ENCODE data around the gene TBX3.

TBX3 gene

DNA sequence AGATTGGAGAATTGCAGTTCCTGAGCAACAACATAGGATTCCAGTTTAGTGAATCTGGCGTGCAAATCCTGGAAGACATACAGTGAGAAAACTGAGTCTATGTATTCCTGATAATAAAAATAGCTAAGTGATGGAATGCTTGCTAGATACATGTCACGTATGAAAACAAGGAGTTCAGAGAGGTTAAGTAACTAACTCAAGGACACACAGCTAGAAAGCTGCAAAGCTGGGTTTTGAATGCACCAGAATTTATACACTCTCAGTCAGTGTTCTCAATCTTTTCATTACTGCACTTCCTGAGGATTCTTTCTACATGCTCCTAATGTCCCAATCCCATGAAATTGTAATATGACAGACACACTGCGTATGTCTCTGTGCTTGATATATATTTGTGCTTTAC, 35.3 kb downstream of the TBX3 start:
- DNase-seq (ENCODE audit: low spot score), result no peak
- H3K27ac ChIP-seq, result no peak overlapping the region
- CTCF ChIA-PET, result no interaction called here
- TF ChIP-seq CTCF (conservative IDR thresholded peaks at IDR 0.05; ENCODE audit: low read depth), result no peak
- POLR2A ChIA-PET (ENCODE audit: low non-redundant PET), result no interaction called here

DNA sequence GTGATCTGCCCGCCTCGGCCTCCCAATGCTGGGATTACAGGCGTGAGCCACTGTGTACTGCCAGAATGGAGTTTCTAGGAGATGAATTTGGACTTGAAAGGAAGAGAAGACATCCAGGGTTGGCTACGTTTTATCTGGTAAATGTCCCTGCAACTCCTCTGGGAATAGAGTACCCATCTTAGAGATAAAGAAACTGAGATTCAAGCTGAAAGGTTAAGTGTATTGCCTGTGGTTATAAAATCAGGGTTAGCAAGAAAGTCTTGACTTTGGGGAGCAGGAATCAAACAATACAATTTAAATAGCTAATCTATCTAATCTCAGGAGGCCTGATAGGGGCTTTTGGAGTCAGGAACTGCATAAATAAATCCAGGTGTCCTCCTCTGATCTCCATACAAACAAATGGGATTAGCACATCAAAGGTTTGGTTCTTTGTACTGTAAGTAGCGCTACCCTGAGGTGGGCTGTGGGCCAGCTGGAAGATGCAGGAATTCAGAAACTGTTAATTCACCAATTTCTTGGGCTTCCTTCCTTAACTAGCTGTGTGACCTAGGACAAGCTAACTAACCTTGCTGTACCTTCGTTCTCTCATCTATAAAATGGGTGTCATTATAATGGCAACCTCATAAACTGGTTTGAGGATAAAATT, 45.1 kb downstream of the TBX3 start:
- no peak for DNase-seq (ENCODE audit: low spot score)
- ChIA-PET CTCF (no interaction called here), POLR2A (ENCODE audit: low non-redundant PET) (no interaction called here)
- TF ChIP-seq CTCF (conservative IDR thresholded peaks at IDR 0.05; ENCODE audit: low read depth), result no peak
- no peak overlapping the region for H3K27ac ChIP-seq

- peak overlapping the region; percentile 38; the same call in 1 of the 2 replicates for H3K27ac ChIP-seq
- CTCF ChIA-PET, result interaction anchor here (0.5 to 1.3 kb wide), 7 partner anchors 10 to 1986 kb away, joined by 3 to 9 read pairs (median 3); no protein-coding TSS in a partner anchor
- 0 out of 2 replicates have a peak, but pooled peaks have one; percentile 22 for TF ChIP-seq CTCF (conservative IDR thresholded peaks at IDR 0.05; ENCODE audit: low read depth)
- POLR2A ChIA-PET (ENCODE audit: low non-redundant PET), result no interaction called here
- peak; percentile 58 for DNase-seq (ENCODE audit: low spot score)
Measured at GRCh38 chr12:114636723-114637480, 47.1 kb downstream of the TBX3 start.

- H3K27ac ChIP-seq, result no peak overlapping the region
- DNase-seq (ENCODE audit: low spot score), result no peak
- CTCF ChIA-PET, result no interaction called here
- POLR2A ChIA-PET (ENCODE audit: low non-redundant PET), result interaction anchor here (0.7 kb wide), 1 partner anchor 53 kb away, joined by 3 read pairs; the partner anchor contains the start of gene TBX3
- no peak for TF ChIP-seq CTCF (conservative IDR thresholded peaks at IDR 0.05; ENCODE audit: low read depth)
Measured at GRCh38 chr12:114631242-114631641, 52.7 kb downstream of the TBX3 start.

- DNase-seq (ENCODE audit: low spot score), result no peak
- POLR2A ChIA-PET (ENCODE audit: low non-redundant PET), result no interaction called here
- TF ChIP-seq CTCF (conservative IDR thresholded peaks at IDR 0.05; ENCODE audit: low read depth), result no peak
- CTCF ChIA-PET, result no interaction called here
- H3K27ac ChIP-seq, result no peak overlapping the region
Measured at GRCh38 chr12:114628199-114628598, 55.8 kb downstream of the TBX3 start.

GRCh38 chr12:114627393-114627792, 56.6 kb downstream of the TBX3 start:
- POLR2A ChIA-PET (ENCODE audit: low non-redundant PET), result no interaction called here
- DNase-seq (ENCODE audit: low spot score), result no peak
- H3K27ac ChIP-seq, result no peak overlapping the region
- CTCF ChIA-PET, result interaction anchor here (1.0 kb wide), 1 partner anchor 10 kb away, joined by 3 read pairs; no protein-coding TSS in a partner anchor
- TF ChIP-seq CTCF (conservative IDR thresholded peaks at IDR 0.05; ENCODE audit: low read depth), result no peak
